Cardiac fibroblast (primary cell): ENCODE results near the gene AMN1.
A peak's percentile ranks its signal among the peaks of the same experiment; 100 is the strongest.
"Not testable (repeated sequence)": the region's sequence is repeated elsewhere in the genome, so short reads cannot be mapped to it uniquely, and the experiment has no call there.

Source experiments
- DNase-seq, 2 donors: peaks; one replicate each; pipeline versions ENCODE4 v3.0.0 to v3.0.0-alpha.2; 2010; ENCODE audit warnings: low read depth in 2 of 2
- H3K4me3 ChIP-seq, 2 donors: replicated peaks in 1 of 2; 1 replicate in 1 of 2; 2 replicates in 1 of 2; pipeline ENCODE4 v1.5.1; 2011; ENCODE audit warnings: low read depth in 2 of 2, low read length in 2 of 2, mild to moderate bottlenecking in 2 of 2, moderate library complexity in 1 of 2
- TF ChIP-seq, protein P1 (sequence below): IDR thresholded peaks from one replicate; pipeline ENCODE4 v1.5.1; 2011; ENCODE audit warnings: low read depth, mild to moderate bottlenecking, low read length, inconsistent platforms

AMN1 gene

DNA sequence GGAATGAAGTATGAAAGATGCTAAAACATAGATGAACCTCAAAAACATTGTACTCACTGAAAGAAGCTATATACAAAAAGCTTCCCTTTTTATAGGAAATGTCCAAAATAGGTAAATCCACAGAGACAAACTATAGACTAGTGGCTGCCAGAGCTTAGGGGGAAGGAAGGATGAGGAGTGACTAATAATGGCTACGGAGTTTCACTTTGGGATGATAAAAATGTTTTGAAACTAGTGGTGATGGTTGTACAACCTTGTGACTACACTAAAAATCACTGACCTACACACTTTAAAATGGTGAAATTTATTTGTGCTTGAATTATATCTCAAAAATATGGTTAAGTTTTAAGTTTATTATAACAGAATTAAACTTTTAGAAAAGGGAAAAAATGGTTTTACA, 37.1 kb upstream of the AMN1 start:
- DNase-seq: peak in 1 of 2 donors; percentile 49
- TF ChIP-seq, protein P1, sequence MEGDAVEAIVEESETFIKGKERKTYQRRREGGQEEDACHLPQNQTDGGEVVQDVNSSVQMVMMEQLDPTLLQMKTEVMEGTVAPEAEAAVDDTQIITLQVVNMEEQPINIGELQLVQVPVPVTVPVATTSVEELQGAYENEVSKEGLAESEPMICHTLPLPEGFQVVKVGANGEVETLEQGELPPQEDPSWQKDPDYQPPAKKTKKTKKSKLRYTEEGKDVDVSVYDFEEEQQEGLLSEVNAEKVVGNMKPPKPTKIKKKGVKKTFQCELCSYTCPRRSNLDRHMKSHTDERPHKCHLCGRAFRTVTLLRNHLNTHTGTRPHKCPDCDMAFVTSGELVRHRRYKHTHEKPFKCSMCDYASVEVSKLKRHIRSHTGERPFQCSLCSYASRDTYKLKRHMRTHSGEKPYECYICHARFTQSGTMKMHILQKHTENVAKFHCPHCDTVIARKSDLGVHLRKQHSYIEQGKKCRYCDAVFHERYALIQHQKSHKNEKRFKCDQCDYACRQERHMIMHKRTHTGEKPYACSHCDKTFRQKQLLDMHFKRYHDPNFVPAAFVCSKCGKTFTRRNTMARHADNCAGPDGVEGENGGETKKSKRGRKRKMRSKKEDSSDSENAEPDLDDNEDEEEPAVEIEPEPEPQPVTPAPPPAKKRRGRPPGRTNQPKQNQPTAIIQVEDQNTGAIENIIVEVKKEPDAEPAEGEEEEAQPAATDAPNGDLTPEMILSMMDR: no peak
- H3K4me3 ChIP-seq: no peak overlapping the region

DNA sequence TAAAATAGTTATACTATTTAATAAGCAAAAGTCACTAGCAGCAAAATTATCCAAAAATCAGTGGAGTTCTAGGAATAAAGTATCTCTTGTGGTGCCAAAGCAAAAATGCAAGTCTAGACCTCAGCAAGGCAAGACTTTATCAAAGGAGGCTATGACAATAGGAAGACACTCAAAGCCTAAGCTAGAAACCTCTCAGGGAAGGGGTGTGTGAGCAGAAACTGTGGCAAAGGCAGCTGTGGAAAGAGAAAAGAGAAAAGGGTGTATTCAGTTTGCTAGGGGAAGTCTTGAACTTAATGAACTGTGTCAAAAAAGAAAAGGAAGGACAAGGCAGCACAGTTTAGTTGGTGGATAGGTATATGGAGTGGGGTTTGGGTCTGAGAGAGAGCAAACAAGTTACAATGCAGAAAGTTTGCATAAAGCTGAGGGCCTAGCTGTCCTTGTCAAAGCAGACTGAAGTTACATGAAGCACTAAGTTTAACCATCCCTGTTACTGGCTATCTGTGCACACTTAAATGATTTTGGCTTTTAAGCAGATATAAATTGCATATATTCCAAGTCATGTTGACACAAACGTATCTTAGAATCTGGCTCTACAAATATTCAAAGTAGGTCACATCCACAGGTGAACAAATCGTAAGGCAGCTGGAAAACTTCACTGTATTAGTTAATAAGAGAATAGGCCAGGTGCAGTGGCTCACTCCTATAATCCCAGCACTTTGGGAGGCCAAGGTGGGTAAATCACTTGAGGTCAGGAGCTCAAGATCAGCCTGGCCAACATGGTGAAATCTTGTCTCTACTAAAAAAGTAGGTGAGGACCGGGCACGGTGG, 31.0 kb upstream of the AMN1 start:
- TF ChIP-seq, protein P1: no peak
- DNase-seq: no peak
- H3K4me3 ChIP-seq: no peak overlapping the region

DNA sequence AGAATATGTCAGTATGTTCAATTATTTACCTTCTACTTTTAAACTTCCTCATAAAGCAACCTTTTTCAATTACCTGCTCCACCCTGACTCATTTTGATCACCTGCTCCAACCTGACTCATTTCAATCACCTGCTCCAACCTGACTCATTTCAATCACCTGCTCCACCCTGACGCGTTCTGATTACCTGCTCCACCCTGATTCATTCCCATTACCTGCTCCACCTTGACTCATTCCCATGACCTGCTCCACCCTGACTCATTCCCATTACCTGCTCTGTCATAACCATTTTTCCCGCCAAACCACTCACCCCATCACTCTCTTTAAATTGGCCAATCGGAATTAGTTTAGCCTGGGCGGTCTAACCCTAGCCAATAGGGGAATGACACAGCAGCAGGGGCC, 29.5 kb upstream of the AMN1 start:
- DNase-seq: not testable (repeated sequence)

DNA sequence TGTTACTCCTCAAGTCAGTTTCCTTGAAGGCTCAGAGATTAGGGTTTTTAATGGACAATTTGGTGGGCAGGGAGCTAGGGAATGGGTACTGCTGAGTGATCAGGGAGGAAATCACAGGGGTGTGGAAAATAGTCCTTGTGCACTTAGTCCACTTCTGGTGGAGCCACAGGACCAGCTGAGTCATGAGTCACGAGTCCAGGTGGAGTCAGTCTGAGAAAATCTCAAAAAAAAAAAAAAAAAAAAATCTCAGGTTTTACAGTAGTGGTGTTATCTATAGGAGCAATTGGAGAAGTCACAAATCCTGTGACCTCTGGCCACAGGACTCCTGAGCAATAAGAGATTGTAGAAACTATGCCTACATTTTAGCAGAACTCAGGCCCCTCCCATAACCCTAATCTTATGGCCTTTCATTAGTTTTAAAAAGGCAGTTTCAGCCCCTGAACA, 28.2 kb upstream of the AMN1 start:
- DNase-seq: peak; percentile 39 to 71
- H3K4me3 ChIP-seq: no peak overlapping the region
- TF ChIP-seq, protein P1: no peak

More for the DNA sequence above, 29.5 kb upstream of the AMN1 start:
- not testable (repeated sequence) for H3K4me3 ChIP-seq

DNA sequence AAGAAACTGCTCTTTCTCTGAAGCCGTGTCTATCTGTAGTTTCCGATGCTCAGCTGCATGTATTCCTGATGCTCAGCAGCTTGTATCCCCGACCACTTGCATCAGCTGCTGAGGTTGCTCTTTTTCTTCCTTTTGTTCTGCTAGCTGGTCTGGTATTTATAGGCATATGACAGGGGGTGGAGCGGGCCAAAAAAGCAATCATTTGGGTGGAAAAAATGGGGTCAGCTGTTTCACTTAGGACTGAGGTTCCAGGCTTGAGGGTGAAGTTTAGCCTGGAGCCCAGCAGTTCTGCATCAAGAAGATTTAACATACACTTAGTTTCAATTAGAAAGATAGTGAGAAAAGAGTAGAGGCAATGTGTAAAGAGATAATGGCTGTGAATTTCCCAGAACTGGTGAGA, 23.6 kb upstream of the AMN1 start:
- TF ChIP-seq, protein P1: no peak
- no peak overlapping the region for H3K4me3 ChIP-seq
- DNase-seq: no peak

DNA sequence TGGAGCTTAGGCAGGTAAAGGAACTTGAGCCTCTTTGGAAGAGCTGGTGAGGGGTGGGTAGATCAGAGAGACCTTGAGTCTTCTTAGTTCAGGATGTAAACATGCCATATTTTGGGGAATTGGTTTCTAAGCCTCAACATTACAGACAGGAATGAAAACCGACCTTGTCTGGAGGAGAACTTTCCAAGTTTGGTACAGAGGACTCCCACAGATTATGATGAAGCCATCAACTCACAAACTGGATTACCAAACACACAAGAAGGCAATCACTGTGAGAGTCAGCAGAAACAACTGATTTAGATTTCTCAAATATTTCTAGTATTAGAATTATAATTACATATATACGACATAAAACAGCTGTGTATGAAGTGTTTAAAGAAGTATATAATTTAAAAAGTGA, 22.3 kb upstream of the AMN1 start:
- no peak overlapping the region for H3K4me3 ChIP-seq
- TF ChIP-seq, protein P1: no peak
- DNase-seq: peak in 1 of 2 donors; percentile 39

DNA sequence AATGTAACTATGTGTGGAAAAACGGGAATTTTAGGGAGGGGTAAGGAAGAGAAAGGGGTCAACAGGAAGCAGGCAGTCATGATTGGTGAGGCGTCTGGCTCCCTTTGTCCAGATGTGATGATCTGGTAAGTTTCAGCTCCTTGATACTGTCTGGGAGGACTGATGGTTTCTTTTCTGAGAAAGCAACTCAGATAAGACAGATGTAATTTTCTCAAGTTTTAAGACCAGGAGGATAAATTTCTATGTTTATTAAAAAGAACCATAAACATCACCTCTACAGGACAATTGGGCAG, 21.9 kb upstream of the AMN1 start:
- H3K4me3 ChIP-seq: no peak overlapping the region
- DNase-seq: no peak
- TF ChIP-seq, protein P1: no peak
